GM21619 (cell line): ENCODE measurements around the gene RPS4Y1.

Experiments
- ATAC-seq: cut with Tn5 transposase; IDR thresholded peaks from one replicate; pipeline ENCODE4 v1.9.1; 2021; ENCODE audit not compliant: unreplicated experiment

Gene RPS4Y1

DNA sequence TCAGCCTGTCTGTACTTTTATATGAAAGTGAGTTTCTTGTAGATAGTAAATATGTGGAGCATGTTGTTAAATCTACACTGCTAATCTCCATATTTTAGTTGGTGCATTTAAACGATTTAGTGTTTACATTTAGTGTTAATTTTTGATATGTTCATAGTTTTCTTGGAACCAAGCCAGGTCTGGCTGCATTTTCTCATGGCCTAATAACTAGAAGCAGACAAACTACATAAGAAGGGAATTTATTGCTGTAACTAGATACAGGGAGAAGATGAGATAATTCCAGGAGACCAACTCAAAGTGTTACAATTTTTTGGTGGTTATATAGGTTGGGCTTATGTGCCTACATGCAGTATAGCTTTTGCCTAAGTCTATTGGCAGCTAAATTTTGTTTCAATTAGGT lies 32.8 kb downstream of the RPS4Y1 start:
- no peak for ATAC-seq

DNA sequence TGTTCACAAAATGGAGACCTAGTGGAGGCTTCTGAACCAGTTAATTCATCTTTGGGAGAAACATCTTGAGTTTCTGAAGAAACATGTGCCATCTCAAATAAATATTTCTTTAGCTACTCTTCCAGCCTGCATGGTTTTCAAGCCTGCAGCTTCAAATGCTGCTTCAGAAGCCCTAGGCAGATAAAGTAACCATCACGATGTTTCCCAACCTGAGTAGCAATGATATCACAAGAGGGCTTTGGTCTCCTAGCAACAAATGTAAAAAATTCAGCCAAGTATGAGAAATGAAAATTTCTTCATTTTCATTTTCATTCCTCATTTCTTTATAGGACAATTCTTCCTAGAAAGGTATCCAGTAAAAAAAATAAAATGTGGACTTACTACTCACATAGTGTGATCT lies 42.2 kb downstream of the RPS4Y1 start:
- no peak for ATAC-seq

DNA sequence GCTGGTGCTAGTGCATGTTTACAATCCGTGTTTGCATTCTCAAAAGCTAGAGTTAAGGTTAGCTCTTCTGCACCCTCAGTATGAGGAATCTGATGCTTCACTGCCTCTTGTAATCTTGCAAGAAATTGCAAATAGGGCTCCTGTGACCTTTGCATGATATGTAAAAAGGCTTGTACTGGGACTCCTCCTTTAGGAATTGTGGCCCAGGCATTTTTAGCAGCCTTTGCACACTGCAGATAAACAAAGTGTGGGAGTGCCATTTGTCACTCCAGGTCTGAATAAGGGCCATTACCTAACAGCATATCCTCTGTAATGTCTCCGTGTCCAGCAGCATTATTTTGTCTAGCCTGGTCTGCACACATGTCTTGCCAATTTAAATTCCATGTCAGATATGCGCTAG lies 44.5 kb downstream of the RPS4Y1 start:
- no peak for ATAC-seq

DNA sequence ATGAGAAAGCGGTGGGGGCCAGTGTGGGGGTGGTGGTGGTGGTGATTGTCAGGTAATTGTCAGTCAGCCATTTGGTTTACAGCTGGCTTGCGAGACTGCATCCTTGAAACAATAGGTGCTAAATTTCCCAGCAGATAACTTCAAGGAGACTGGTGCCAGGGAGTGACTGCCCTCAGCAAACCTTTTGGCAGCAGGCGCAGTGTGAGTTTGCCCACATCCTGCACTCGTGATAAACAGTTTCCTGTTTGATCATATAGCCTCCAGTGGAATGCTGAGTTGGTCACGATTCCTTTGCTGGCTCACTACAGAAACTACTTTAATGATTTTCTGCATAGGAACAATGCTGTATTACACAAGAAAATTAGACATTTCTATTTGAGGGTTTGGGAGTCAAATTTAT lies 46.0 kb downstream of the RPS4Y1 start:
- peak; percentile 12 for ATAC-seq

DNA sequence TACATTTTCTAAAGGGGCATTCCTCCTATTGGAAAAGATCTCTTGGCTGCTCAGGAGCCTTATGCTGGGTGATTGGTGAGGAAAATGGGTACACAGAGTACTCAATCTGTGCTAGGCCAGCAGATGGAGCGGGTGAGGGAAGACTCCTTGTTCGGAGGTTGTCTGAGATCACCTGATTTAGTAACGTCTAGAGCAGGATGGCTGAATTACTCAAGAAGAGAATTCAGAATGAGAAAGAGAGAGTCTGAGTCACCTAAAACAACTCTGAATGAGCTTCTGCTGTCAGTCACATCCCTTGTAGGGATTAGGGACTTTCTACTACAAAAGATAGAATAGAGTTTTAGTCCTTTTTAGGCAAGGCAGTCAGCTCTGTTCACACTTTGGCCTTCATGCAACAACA lies 46.6 kb downstream of the RPS4Y1 start:
- peak; percentile 81 for ATAC-seq

DNA sequence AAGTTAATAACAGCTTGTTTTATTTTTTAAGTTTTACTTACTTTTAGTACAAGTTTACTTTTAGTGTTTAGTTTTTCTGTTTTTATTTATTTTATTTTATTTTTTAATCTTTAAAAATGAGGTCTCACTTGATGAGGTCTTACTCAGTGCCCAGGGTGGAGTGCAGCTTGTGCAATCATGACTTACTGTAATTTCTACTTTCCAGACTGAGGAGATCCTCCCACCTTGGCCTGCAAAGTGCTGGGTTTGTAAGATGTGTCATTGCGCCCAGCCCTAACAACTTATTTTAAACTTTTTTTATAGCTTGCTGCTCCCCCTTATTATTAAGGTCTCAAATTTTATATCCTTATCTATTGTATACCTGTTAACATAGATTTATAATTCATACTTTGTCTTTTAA lies 52.1 kb downstream of the RPS4Y1 start:
- ATAC-seq = no peak

DNA sequence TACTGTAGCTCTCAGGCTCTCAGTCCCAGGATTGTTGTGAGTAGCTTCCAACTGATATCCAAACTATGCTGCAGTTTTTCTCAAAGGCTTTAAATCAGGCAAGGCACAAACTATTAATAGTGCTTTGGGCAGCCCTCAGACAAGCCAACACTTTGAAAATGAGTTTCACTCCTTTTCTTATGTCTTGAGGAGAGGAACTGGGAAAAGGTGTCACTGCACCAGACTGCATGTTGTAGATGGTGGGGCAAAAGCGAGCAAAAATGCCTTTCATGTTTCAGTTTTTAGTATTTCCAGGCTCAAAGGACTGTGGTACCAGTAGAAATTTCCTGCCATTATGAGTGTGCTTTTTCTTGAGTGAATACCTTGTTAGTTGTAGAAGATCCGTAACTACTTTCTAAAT lies 54.6 kb downstream of the RPS4Y1 start:
- no peak for ATAC-seq

DNA sequence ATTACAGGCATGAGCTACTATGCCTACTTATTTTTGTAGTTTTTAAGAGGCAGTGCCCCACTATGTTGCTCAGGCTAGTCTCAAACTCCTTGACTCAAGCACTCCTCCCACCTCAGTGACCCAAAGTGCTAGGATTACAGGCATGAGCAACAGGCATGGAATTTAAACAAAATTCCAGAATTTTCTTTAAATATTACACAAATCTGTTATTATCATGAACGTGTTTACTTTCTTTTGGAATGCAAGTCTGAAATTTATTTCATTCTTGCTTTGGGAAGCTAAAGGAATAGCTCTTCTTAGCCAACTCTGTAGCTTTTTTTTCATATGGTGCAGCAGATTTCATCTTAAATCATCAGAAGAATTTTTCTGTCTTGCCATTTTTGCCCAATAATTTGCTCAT lies 66.0 kb downstream of the RPS4Y1 start:
- ATAC-seq = no peak

DNA sequence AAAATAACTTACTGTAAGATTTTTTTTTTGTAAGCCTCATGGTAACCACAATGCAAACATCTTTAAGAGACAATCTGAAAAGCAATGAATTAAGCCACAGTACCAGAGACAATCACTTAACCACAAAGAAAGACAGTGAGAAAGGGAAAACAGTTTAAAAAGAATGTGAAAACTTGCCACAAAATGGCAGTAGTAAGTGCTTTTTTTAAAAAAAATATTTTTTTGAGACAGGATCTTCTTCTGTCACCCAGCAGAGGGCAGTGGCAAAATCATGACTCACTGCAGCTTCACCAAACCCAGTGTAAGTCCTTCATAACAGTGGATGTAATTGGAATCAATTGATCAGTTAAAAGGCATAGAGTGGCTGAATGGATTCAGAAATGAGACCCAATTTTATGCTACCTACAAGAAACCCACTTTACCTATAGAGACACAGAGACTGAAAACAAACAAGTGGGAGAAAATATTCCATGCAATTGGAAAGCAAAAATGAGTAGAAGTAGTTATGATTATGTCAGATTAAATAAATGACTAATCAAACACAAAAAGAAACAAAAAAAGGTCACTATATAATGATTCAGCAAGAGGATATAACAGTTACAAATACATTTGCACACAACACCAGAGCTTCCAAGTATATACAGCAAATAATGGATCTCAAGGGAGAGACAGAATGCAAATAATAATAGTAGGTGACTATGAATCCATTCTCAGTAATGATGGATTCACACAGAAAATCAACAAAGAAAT lies 71.8 kb downstream of the RPS4Y1 start:
- ATAC-seq = peak; percentile 78
